PC-9 (cell line): ENCODE results near the gene IL12A. TPM values are rescaled to one million over a fixed set of nuclear protein-coding genes. Genes with fewer than 3 reads are reported as not detected.
A peak's percentile ranks its signal among the peaks of the same experiment; 100 is the strongest.

Experiments
- BruUV-seq: library from RNA; stranded (reverse); fragments of 400-500 nt; replicated peaks from 2 replicates; lab custom pipeline; 2021; lab: Mats Ljungman, UMichigan
- CTCF ChIA-PET: fragments of 300-600 bp; sonication (Branson Sonifier 250); formaldehyde crosslinking; loops from one replicate; lab custom pipeline; 2022; ENCODE audit warnings: antibody characterized with exemption; lab: Charles Lee
- POLR2A ChIA-PET: fragments of 300-600 bp; sonication (Branson Sonifier 250); formaldehyde crosslinking; loops from one replicate; lab custom pipeline; 2022; ENCODE audit warnings: antibody characterized with exemption; ENCODE audit not compliant: unreplicated experiment; lab: Charles Lee
- DNase-seq, 2 experiments: peaks; one replicate each; pipeline versions ENCODE4 v3.0.0 to v3.0.0-alpha.2; 2015 to 2022; ENCODE audit warnings: mixed read lengths in 1 of 2
- H2AFZ ChIP-seq: fragments of 200-600 bp; sonication (generic); 2 replicates; pipeline ENCODE4 v1.8.1; 2017; ENCODE audit warnings: antibody characterized with exemption
- H3F3A ChIP-seq: fragments of 200-600 bp; sonication (generic); 2 replicates; pipeline ENCODE4 v1.8.1; 2017; ENCODE audit warnings: antibody characterized with exemption, mild to moderate bottlenecking, low read depth; ENCODE audit not compliant: insufficient read depth
- H3K27ac ChIP-seq: fragments of 200-600 bp; sonication (generic); 2 replicates; pipeline ENCODE4 v1.6.1; 2016; ENCODE audit warnings: mixed run types
- H3K27me3 ChIP-seq: fragments of 200-600 bp; sonication (generic); 2 replicates; pipeline ENCODE4 v1.6.1; 2016; ENCODE audit warnings: low read depth, mixed run types; ENCODE audit not compliant: insufficient read depth
- H3K36me3 ChIP-seq: fragments of 200-600 bp; sonication (generic); 2 replicates; pipeline ENCODE4 v1.6.1; 2016; ENCODE audit warnings: low read depth, mixed run types
- H3K4me1 ChIP-seq: fragments of 200-600 bp; sonication (generic); replicated peaks from 2 replicates; pipeline ENCODE4 v1.6.1; 2016; ENCODE audit warnings: mixed run types; ENCODE audit not compliant: insufficient read depth
- H3K4me2 ChIP-seq: fragments of 200-600 bp; sonication (generic); 2 replicates; pipeline ENCODE4 v1.6.1; 2017; ENCODE audit warnings: mixed run types
- H3K4me3 ChIP-seq: fragments of 200-600 bp; sonication (generic); 2 replicates; pipeline ENCODE4 v1.6.1; 2016; ENCODE audit warnings: mixed run types
- H3K79me2 ChIP-seq: fragments of 200-600 bp; sonication (generic); 2 replicates; pipeline ENCODE4 v1.6.1; 2017; ENCODE audit warnings: low read depth, mixed run types
- H3K9me2 ChIP-seq: fragments of 200-600 bp; sonication (generic); 2 replicates; pipeline ENCODE4 v1.8.1; 2017; ENCODE audit warnings: mild to moderate bottlenecking; ENCODE audit not compliant: insufficient read depth
- H3K9me3 ChIP-seq: fragments of 200-600 bp; sonication (generic); 2 replicates; pipeline ENCODE4 v1.8.1; 2016; ENCODE audit warnings: low read depth; ENCODE audit not compliant: insufficient read depth
- H4K20me1 ChIP-seq: fragments of 200-600 bp; sonication (generic); 2 replicates; pipeline ENCODE4 v1.8.1; 2017; ENCODE audit not compliant: insufficient read depth
- CTCF ChIP-seq: fragments of 200-600 bp; sonication (generic); conservative IDR thresholded peaks from 2 replicates; pipeline ENCODE4 v1.6.1; 2017; ENCODE audit warnings: mixed run types, antibody characterized with exemption, mild to moderate bottlenecking, moderate library complexity
- EZH2 ChIP-seq: fragments of 200-600 bp; sonication (generic); IDR thresholded peaks from 2 replicates; pipeline ENCODE4 v1.8.0; 2017; ENCODE audit warnings: antibody characterized with exemption, low read depth
- intact Hi-C: fragments of 100-400 bp; cut with micrococcal nuclease; formaldehyde crosslinking; loops from one replicate; pipeline ENCODE4 v1.10.0; 2022; ENCODE audit not compliant: unreplicated experiment
- total RNA-seq: library from RNA; stranded (reverse); gene quantifications from 2 replicates; pipeline ENCODE4 v1.2.3, GENCODE V29; 2021

The IL12A gene
- total RNA-seq, 1 experiment from 2014 or later: 0.28 TPM

GRCh38 chr3:159964166-159964973 is 24.3 kb upstream of the IL12A start:
- no peak overlapping the region for H3K4me3 ChIP-seq
- no TSS peak for BruUV-seq
- no peak for TF ChIP-seq CTCF
- TF ChIP-seq EZH2: no peak
- POLR2A ChIA-PET: no interaction called here
- H3K4me1 ChIP-seq: peaks cover 15% of the 10 kb centered on the region
- peak overlapping the region; percentile 33 for H3K4me2 ChIP-seq
- H2AFZ ChIP-seq: peak overlapping the region; percentile 65
- H3K27ac ChIP-seq: peak overlapping the region; percentile 79
- no peaks in the 10 kb centered on the region for H3K9me2 ChIP-seq
- CTCF ChIA-PET: interaction anchor here (1.2 kb wide), 1 partner anchor 24 kb away, joined by 15 read pairs; the partner anchor contains the start of gene IL12A
- no peaks in the 10 kb centered on the region for H3K36me3 ChIP-seq
- H3K27me3 ChIP-seq: no peaks in the 10 kb centered on the region
- DNase-seq: peak in 1 of 2 experiments; percentile 83
- H3K79me2 ChIP-seq: no peaks in the 10 kb centered on the region
- no peaks in the 10 kb centered on the region for H3K9me3 ChIP-seq
- intact Hi-C loops: no loop called here
- H3F3A ChIP-seq: peaks cover 4% of the 10 kb centered on the region; the same call in 1 of the 2 replicates
- H4K20me1 ChIP-seq: no peaks in the 10 kb centered on the region

- Histone ChIP-seq H3K27me3 (no peaks in the 10 kb centered on the region), H3F3A (no peaks in the 10 kb centered on the region), H3K4me2 (no peak overlapping the region), H4K20me1 (no peaks in the 10 kb centered on the region), H3K36me3 (no peaks in the 10 kb centered on the region), H3K27ac (no peak overlapping the region), H3K9me3 (no peaks in the 10 kb centered on the region), H3K9me2 (no peaks in the 10 kb centered on the region; the same call in 1 of the 2 replicates), H3K4me3 (no peak overlapping the region), H3K4me1 (no peaks in the 10 kb centered on the region), H3K79me2 (no peaks in the 10 kb centered on the region), H2AFZ (no peak overlapping the region)
- no peak for TF ChIP-seq CTCF
- no peak for TF ChIP-seq EZH2
- DNase-seq: no peak
- no TSS peak for BruUV-seq
- CTCF ChIA-PET: no interaction called here
- POLR2A ChIA-PET: no interaction called here
- intact Hi-C loops: no loop called here
Measured at GRCh38 chr3:159971311-159971710, 17.3 kb upstream of the IL12A start.

GRCh38 chr3:159977295-159977694 is 11.3 kb upstream of the IL12A start:
- no peak for TF ChIP-seq CTCF
- TF ChIP-seq EZH2: no peak
- no peak overlapping the region for H3K27ac ChIP-seq
- no peaks in the 10 kb centered on the region for H3K27me3 ChIP-seq
- ChIA-PET CTCF (no interaction called here), POLR2A (no interaction called here)
- peaks cover 11% of the 10 kb centered on the region for H3K9me3 ChIP-seq
- no peak overlapping the region for H3K4me3 ChIP-seq
- intact Hi-C loops: no loop called here
- H3K4me1 ChIP-seq: no peaks in the 10 kb centered on the region
- no peaks in the 10 kb centered on the region for H4K20me1 ChIP-seq
- no peaks in the 10 kb centered on the region for H3K9me2 ChIP-seq
- no peak overlapping the region for H2AFZ ChIP-seq
- H3F3A ChIP-seq: no peaks in the 10 kb centered on the region
- H3K79me2 ChIP-seq: no peaks in the 10 kb centered on the region
- no peak for DNase-seq
- no TSS peak for BruUV-seq
- H3K4me2 ChIP-seq: no peak overlapping the region
- no peaks in the 10 kb centered on the region for H3K36me3 ChIP-seq
